ENCODE data around the gene MYLIP.

The MYLIP gene

GRCh38 chr6:16121339-16121738, 7.5 kb upstream of the MYLIP start:
- no peak overlapping the region for H3K4me3 ChIP-seq (ENCODE audit: low read length)
- H3K27me3 ChIP-seq (replicated peaks; ENCODE audit: insufficient read depth, low read length): no peaks in the 10 kb centered on the region
- DNase-seq: no peak

GRCh38 chr6:16122197-16122596, 6.7 kb upstream of the MYLIP start:
- Histone ChIP-seq H3K4me1 (ENCODE audit: low read length) (peaks cover 18% of the 10 kb centered on the region), H3K9ac (ENCODE audit: low read length) (no peak overlapping the region), H2AFZ (ENCODE audit: low read length) (no peak overlapping the region), H3K4me2 (ENCODE audit: low read depth, low read length) (no peak overlapping the region), H3K9me3 (replicated peaks; ENCODE audit: insufficient read depth, low read length) (no peaks in the 10 kb centered on the region), H3K27me3 (replicated peaks; ENCODE audit: insufficient read depth, low read length) (no peaks in the 10 kb centered on the region), H4K20me1 (ENCODE audit: insufficient read depth, low read length) (no peaks in the 10 kb centered on the region), H3K79me2 (ENCODE audit: low read length) (no peaks in the 10 kb centered on the region), H3K9me2 (replicated peaks; ENCODE audit: insufficient read depth, low read length) (no peaks in the 10 kb centered on the region), H3K27ac (ENCODE audit: low read length) (no peak overlapping the region), H3K36me3 (replicated peaks; ENCODE audit: insufficient read depth, low read length) (no peaks in the 10 kb centered on the region), H3K4me3 (ENCODE audit: low read length) (no peak overlapping the region), H3F3A (ENCODE audit: insufficient read depth, low read length) (peaks cover 4% of the 10 kb centered on the region; the same call in 1 of the 2 replicates)
- TF ChIP-seq EZH2phosphoT487 (IDR thresholded peaks at IDR 0.05; ENCODE audit: low read length) (no peak), CTCF (IDR thresholded peaks at IDR 0.05; ENCODE audit: low read length) (no peak), EZH2 (optimal IDR thresholded peaks at IDR 0.05; ENCODE audit: low read depth, low read length) (no peak)
- DNase-seq: no peak

More at GRCh38 chr6:16121339-16121738, 7.5 kb upstream of the MYLIP start:
- Histone ChIP-seq H2AFZ (ENCODE audit: low read length) (no peak overlapping the region), H3K4me2 (ENCODE audit: low read depth, low read length) (no peak overlapping the region), H3F3A (ENCODE audit: insufficient read depth, low read length) (no peaks in the 10 kb centered on the region), H3K79me2 (ENCODE audit: low read length) (no peaks in the 10 kb centered on the region), H3K27ac (ENCODE audit: low read length) (no peak overlapping the region), H3K9ac (ENCODE audit: low read length) (no peak overlapping the region), H3K4me1 (ENCODE audit: low read length) (0 out of 2 replicates have a peak, but pooled peaks cover 9% of the 10 kb centered on the region), H3K9me2 (replicated peaks; ENCODE audit: insufficient read depth, low read length) (no peaks in the 10 kb centered on the region), H3K36me3 (replicated peaks; ENCODE audit: insufficient read depth, low read length) (no peaks in the 10 kb centered on the region), H3K9me3 (replicated peaks; ENCODE audit: insufficient read depth, low read length) (no peaks in the 10 kb centered on the region), H4K20me1 (ENCODE audit: insufficient read depth, low read length) (no peaks in the 10 kb centered on the region)
- TF ChIP-seq EZH2 (optimal IDR thresholded peaks at IDR 0.05; ENCODE audit: low read depth, low read length) (no peak), EZH2phosphoT487 (IDR thresholded peaks at IDR 0.05; ENCODE audit: low read length) (no peak), CTCF (IDR thresholded peaks at IDR 0.05; ENCODE audit: low read length) (no peak)

- peaks cover 6% of the 10 kb centered on the region for H3K79me2 ChIP-seq (ENCODE audit: low read length)
- H3K4me3 ChIP-seq (ENCODE audit: low read length): no peak overlapping the region
- no peak overlapping the region for H3K27ac ChIP-seq (ENCODE audit: low read length)
- peaks cover 16% of the 10 kb centered on the region for H3F3A ChIP-seq (ENCODE audit: insufficient read depth, low read length)
- H3K4me1 ChIP-seq (ENCODE audit: low read length): peaks cover 26% of the 10 kb centered on the region
- H3K9me3 ChIP-seq (replicated peaks; ENCODE audit: insufficient read depth, low read length): no peaks in the 10 kb centered on the region
- no peaks in the 10 kb centered on the region for H3K27me3 ChIP-seq (replicated peaks; ENCODE audit: insufficient read depth, low read length)
- H3K9me2 ChIP-seq (replicated peaks; ENCODE audit: insufficient read depth, low read length): no peaks in the 10 kb centered on the region
- no peak overlapping the region for H3K9ac ChIP-seq (ENCODE audit: low read length)
- TF ChIP-seq EZH2phosphoT487 (IDR thresholded peaks at IDR 0.05; ENCODE audit: low read length) (no peak), CTCF (IDR thresholded peaks at IDR 0.05; ENCODE audit: low read length) (no peak), EZH2 (optimal IDR thresholded peaks at IDR 0.05; ENCODE audit: low read depth, low read length) (no peak)
- H2AFZ ChIP-seq (ENCODE audit: low read length): no peak overlapping the region
- no peaks in the 10 kb centered on the region for H3K36me3 ChIP-seq (replicated peaks; ENCODE audit: insufficient read depth, low read length)
- no peak overlapping the region for H3K4me2 ChIP-seq (ENCODE audit: low read depth, low read length)
- DNase-seq: no peak
- no peaks in the 10 kb centered on the region for H4K20me1 ChIP-seq (ENCODE audit: insufficient read depth, low read length)
These were observed 4.4 kb upstream of the MYLIP start for GRCh38 chr6:16124198-16125180.

Measured in MM.1S (cell line).